Stimulated activated CD8-positive, alpha-beta memory T cell treated with anti-CD3 and anti-CD28 coated beads, Interleukin-12 subunit alpha, Interleukin-12 subunit beta, amount 100 ng/mL, for 1 hour (primary cell): ENCODE results near the gene OIP5.
"Not testable (repeated sequence)": the region's sequence is repeated elsewhere in the genome, so short reads cannot be mapped to it uniquely, and the experiment has no call there.

Experiments used
- DNase-seq: peaks from one replicate; pipeline ENCODE4 v3.0.0-alpha.2; 2020; ENCODE audit warnings: low read depth

Gene OIP5

GRCh38 chr15:41301587-41301986 is 30.8 kb downstream of the OIP5 start:
- no peak for DNase-seq

- not testable (repeated sequence) for DNase-seq
Measured at GRCh38 chr15:41301139-41301538, 31.3 kb downstream of the OIP5 start.

GRCh38 chr15:41292521-41292920 is 39.9 kb downstream of the OIP5 start:
- no peak for DNase-seq

DNA sequence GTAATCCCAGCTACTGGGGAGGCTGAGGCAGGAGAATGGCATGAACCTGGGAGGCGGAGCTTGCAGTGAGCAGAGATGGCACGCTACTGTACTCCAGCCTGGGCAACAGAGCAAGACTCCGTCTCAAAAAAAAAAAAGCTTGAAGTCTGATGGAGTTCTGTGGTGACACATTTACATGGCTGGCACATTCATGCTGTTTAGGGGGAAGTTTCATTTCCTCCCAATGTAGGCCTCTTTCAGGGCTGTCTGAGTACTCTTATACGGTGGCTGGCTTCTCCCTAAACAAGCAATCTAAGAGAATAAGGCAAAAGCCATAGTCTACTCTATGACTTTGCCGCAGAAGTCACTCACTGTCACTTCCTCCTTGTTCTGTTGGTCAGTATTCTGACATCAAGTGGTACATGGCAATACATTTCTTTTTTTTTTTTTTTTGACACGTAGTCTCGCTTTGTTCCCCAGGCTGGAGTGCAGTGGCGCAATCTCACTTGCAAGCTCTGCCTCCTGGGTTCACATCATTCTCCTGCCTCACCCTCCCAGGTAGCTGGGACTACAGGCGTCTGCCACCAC is 41.2 kb downstream of the OIP5 start:
- DNase-seq = no peak

- no peak for DNase-seq
Measured at GRCh38 chr15:41289953-41290352, 42.4 kb downstream of the OIP5 start.

DNA sequence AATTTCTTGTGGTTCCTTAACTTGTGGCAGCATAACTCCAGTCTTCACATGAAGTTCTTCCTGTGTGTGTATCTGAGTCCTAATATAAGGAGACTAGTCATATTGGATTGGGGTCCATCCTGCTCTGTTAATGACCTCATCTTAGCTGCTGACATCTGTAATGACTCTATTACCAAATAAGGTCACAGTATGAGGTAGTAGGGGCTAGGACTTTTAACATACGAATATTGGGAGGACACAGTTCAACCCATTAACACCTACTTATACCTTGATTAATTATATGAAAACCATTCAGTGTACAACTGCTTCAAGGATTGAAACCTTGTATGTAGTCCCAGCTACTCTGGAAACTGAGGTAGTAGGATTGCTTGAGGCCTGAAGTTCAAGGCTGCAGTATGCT is 43.9 kb downstream of the OIP5 start:
- DNase-seq = no peak

GRCh38 chr15:41286665-41287333 is 45.6 kb downstream of the OIP5 start:
- no peak for DNase-seq

DNA sequence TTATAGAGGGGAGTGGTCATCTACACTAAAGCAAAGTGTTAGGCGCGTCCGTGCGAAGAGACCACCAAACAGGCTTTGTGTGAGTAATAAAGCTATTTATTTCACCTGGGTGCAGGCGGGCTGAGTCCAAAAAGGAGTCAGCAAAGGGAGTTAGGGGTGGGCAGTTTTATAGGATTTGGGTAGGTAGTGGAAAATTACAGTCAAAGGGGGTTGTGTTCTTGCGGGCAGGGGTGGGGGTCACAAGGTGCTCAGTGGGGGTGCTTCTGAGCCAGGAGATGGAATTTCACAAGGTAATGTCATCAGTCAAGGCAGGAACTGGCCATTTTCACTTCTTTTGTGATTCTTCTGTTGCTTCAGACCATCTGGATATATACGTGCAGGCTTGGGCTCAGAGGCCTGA is 47.1 kb downstream of the OIP5 start:
- DNase-seq = no peak

DNA sequence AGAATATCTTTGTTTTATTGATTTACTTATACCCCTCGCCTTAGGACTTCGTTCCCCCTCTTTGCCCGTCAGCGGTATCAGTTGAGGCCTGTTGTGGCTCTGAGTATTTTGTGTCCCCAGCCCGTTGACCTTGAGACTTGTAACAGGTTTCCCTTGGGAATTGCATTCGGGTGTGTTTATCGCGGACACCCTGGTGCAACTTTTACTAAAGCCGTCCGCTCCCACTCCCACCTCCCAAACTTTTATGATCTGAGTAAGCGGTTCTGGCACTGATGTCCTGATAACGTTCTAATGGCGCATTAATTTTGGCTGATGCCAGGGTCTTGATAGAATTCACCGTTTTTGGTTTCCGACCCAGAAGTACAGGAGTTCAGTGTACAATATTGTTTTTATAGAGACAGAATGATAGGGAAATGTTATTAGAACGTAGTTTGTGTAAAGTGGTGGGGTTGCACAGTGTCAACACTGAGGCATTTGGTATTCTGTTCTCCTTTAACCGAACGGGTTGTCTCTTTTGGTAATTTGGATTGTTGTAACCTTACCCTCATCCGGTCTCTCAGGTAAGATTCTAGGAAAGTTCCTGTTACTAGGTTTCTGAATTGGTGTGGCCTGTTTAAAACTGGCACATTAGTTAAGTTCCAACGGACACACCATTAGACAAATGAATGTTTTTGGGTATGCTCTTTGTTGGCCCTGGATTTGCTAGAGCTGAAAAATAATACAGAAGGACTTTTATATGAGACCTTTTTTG is 47.8 kb downstream of the OIP5 start:
- no peak for DNase-seq

DNA sequence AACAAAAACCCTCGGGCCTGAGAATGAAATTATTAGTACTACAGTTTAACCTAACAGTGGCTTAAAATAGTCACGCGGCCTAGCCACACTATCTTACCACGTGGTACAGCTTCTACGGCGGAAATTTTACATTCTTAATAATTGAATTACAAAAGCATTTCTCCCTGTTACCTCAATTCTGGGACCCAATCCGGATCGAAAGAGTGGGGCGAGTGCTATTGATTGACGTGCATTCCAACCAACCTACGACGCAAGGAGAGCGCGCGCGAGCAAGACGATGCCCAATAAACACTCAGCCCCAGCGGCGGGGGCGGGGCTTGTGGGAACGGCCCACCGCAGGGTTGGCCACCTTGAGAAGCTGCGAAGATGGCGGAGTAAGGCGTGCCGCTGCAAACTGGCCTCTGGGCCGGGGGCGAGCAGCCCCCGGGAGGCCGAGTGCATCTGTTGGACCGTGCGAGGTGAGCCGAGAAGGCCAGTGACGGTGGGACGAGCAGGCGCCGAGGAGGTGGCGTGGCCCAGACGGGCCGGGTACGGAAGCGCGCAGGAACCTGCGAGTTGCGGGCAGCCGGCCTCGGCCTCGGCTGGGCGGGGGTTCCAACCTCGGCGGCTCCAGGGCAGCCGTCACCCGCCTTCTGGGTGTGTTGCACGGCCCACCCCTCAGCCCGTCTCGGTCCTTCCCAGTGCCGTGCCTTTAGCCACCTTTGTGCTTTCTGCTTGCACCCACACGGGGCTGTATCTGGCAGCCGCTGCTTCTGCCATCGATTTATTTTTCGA is 48.6 kb downstream of the OIP5 start:
- DNase-seq = peak; percentile 96

DNA sequence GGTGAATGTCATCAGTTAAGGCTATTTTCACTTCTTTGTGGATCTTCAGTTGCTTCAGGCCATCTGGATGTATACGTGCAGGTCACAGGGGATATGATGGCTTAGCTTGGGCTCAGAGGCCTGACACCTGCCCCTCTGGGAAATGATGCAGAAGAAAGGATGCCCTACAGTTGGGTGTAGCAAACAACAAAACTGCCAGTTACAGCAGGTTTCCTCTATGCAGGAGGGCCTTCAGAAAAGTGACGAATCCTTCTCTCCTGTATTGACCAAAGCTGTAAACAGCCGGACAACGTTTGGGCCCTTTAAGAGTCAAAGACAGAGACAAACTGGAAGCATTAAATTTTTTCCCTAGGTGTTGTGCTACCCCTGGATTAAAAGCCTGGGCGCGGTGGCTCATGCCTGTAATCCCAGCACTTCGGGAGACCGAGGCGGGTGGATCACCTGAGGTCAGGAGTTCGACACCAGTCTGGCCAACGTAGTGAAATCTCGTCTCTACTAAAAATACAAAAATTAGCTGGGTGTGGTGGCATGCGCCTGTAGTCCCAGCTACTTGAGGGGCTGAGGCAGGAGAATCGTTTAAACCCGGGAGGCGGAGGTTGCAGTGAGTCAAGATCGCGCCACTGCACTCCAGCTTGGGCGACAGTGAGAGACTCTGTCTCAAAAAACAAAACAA is 49.3 kb downstream of the OIP5 start:
- not testable (repeated sequence) for DNase-seq

GRCh38 chr15:41282436-41282835 is 50.0 kb downstream of the OIP5 start:
- not testable (repeated sequence) for DNase-seq

DNA sequence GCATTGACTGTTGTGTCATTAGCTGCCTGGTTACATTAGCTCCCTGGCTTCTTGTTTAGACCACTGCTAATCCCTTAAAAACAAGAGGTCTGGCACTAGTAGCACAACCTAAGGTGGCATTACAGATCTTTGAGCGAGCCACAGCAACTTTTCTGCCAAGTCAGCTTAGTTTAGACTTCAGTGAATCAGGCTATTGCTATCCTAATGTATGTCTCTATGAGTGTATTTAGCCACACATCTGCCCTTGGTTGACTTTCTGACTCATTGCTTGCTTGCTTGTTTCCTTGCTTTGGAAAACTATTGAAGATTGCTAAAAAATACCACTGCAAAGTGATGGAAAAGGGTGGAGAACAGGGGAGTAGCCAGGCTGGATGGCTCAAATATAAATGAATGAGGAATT is 51.2 kb downstream of the OIP5 start:
- no peak for DNase-seq

DNA sequence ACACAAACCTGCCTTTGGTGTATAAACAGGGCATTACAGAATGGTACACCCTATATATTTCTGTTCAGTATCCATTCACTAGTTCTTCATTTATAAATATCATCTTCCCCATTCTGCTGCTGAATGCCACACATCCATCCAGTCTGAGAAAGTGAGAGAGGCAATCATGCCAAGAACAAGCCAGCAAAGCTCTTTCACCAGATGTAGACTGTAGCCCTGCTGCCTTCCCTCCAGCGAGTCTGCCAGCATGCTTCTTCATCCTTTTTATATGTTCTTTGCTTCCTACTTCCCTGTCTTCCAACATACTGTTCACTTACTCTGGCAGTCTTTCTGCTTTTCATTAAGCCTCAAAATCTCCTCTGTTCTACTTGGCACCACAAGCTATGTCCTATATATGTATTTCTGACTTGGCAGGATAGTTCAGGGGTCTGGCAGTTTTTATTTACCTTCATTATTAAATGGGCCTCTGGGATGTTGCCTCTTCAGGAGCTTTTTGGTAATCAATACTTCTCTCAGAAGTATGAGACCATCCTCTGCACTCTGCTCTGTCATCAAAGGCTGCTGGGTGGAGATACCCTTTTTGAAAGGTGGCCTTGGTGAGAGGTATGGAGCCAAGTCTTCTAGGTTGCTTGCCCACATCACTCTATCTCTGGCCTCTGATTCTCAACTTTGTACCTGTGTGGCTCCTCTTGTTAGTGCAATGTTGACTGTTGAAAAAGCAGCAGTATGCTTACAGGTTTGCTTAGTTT is 52.7 kb downstream of the OIP5 start:
- no peak for DNase-seq

GRCh38 chr15:41278319-41278718 is 54.1 kb downstream of the OIP5 start:
- no peak for DNase-seq

DNA sequence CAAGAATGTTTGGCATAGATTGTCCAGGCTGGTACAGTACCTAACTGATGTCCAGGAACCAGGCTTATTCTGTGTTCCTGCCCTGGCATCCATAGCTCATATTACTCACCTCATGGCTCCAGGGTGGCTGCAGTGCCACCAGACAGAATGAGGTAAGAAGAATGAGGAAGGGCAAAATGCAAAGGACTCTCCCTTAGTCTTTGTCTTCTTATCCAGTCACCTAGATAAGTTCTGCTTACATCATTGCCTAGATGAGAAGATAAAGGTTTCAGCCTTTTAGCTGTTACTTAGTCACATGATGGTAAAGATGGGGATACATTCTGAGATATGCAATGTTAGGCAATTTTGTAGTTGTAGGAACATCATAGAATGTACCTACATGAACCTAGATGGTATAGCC is 55.6 kb downstream of the OIP5 start:
- DNase-seq = no peak

GRCh38 chr15:41269887-41270286 is 62.5 kb downstream of the OIP5 start:
- no peak for DNase-seq

DNA sequence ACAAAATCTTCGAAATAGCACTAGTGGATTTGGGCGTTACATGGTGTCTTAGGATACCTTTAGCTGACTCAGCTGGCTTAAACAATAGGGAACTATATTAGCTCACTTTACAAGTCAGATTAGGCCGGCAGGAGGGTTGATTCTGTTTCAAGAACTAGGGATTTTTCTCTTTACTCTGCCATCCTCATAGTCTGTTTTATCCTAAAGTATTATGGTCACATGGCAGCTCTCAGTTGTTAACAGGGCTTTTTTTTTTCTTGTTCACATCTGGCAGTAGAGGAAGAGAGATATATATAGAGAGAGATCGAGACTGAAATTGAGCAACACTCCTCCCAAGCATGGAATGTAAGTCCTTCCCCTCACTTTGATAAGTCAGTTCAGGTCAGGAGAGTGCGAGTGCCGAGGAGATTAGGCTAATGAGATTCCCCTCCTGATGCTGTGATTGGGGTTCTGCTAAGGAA is 68.5 kb downstream of the OIP5 start:
- no peak for DNase-seq

GRCh38 chr15:41262571-41262970 is 69.8 kb downstream of the OIP5 start:
- DNase-seq = no peak

- not testable (repeated sequence) for DNase-seq
Measured at GRCh38 chr15:41260924-41261323, 71.5 kb downstream of the OIP5 start.

- no peak for DNase-seq
Measured at GRCh38 chr15:41259546-41260189, 72.7 kb downstream of the OIP5 start.
